Fibroblast of lung (primary cell): Measurements from ENCODE around the gene AK8.

Experiments
- CTCF ChIP-seq, 2 donors: IDR thresholded peaks in 1 of 2; conservative IDR thresholded peaks in 1 of 2; 1 replicate in 1 of 2; 2 replicates in 1 of 2; pipeline ENCODE4 v1.5.1; 2011 to 2012; ENCODE audit warnings: low read length in 2 of 2, control low read depth in 1 of 2, inconsistent platforms in 1 of 2, low read depth in 1 of 2, mild to moderate bottlenecking in 1 of 2
- EZH2 ChIP-seq: IDR thresholded peaks from 2 replicates; pipeline ENCODE4 v1.5.1; 2012; ENCODE audit warnings: low read length, control low read depth, mild to moderate bottlenecking; ENCODE audit errors: missing control alignments

- TF ChIP-seq CTCF (conservative IDR thresholded peaks at IDR 0.05 in 1 of 2, IDR thresholded peaks at IDR 0.05 in 1 of 2; ENCODE audit: low read depth in 1 of 2, low read length in 2 of 2) (no peak), EZH2 (no peak)
Measured at GRCh38 chr9:132712753-132713152, 165.3 kb downstream of the AK8 start.
